Stimulated activated effector memory CD8-positive, alpha-beta T cell treated with anti-CD3 and anti-CD28 coated beads, Interleukin-12 subunit alpha, Interleukin-12 subunit beta, amount 100 ng/mL, for 72 hours (primary cell): Measurements from ENCODE around the gene SLC24A5.
A peak's percentile ranks its signal among the peaks of the same experiment; 100 is the strongest.

Experiments
- ATAC-seq: fragments of 150-1000 bp; cut with Tn5 transposase; 2 replicates; pipeline ENCODE4 v1.10.0; 2021
- DNase-seq, 2 donors: peaks; one replicate each; pipeline ENCODE4 v3.0.0; 2021 to 2022; ENCODE audit warnings: low spot score in 2 of 2
- H3K27ac Mint-ChIP-seq: one replicate; pipeline ENCODE4 v1.8.0; 2022; ENCODE audit warnings: mild to moderate bottlenecking, mixed read lengths
- H3K36me3 Mint-ChIP-seq: one replicate; pipeline ENCODE4 v1.8.0; 2022; ENCODE audit warnings: mild to moderate bottlenecking, mixed read lengths
- H3K4me1 Mint-ChIP-seq: one replicate; pipeline ENCODE4 v1.8.0; 2022; ENCODE audit warnings: mixed read lengths
- H3K4me3 Mint-ChIP-seq: one replicate; pipeline ENCODE4 v1.8.0; 2022; ENCODE audit warnings: mild to moderate bottlenecking, mixed read lengths
- H3K9me3 Mint-ChIP-seq: one replicate; pipeline ENCODE4 v1.8.0; 2022; ENCODE audit warnings: mixed read lengths

The SLC24A5 gene

DNA sequence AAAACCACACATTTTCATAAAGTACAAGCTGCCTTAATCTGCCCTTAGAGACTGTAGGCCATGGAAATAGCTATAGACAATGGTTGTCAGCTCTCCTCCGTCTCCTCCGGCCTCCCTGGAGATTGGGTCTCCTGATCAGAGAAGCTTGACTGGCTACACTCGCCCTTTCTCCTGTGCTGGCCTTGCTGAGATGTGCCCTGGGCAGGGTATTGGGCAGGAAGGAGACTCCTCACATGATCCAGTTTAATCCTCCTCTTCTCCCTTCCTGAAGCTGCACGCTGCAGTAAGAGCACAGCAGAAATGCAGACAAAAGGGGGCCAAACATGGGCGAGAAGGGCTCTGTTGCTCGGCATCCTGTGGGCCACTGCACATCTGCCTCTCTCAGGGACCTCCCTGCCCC, at the start of gene SLC24A5:
Gene SLC24A5, plus strand, starts transcription at position 246 of the 400 bp plus-strand sequence. Its CDS starts 55 bp downstream, at position 301.
- H3K9me3 Mint-ChIP-seq, result peaks cover 4% of the 10 kb centered on the region
- H3K36me3 Mint-ChIP-seq, result no peaks in the 10 kb centered on the region
- ATAC-seq, result no peak
- H3K27ac Mint-ChIP-seq, result no peak within 1 kb of the TSS
- no peaks in the 10 kb centered on the region for H3K4me1 Mint-ChIP-seq
- no peak for DNase-seq
- no peak within 1 kb of the TSS for H3K4me3 Mint-ChIP-seq

DNA sequence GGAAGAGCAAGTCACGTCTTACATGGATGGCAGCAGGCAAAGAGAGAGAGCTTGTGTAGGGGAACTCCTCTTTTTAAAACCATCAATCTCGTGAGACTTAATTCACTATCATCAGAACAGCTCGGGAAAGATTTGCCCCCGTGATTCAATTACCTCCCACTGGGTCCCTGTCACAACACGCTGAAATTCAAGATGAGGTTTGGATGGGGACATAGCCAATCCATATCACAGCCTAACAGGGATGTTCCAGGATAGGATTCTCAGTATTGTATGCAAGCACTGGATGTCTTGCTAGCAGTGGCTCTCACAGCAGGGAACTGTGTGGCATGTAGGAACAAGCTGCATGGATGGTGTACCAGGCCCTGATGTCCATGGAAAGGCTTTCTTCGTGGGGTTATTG, 47.8 kb upstream of the SLC24A5 start:
- DNase-seq (no peak), ATAC-seq (no peak)
- Mint-ChIP-seq H3K9me3 (peaks cover 3% of the 10 kb centered on the region), H3K36me3 (no peaks in the 10 kb centered on the region), H3K27ac (no peak overlapping the region), H3K4me3 (no peak overlapping the region), H3K4me1 (no peaks in the 10 kb centered on the region)

GRCh38 chr15:48073881-48074280, 46.9 kb upstream of the SLC24A5 start:
- DNase-seq, result no peak
- H3K4me3 Mint-ChIP-seq, result no peak overlapping the region
- no peak overlapping the region for H3K27ac Mint-ChIP-seq
- peaks cover 3% of the 10 kb centered on the region for H3K9me3 Mint-ChIP-seq
- H3K4me1 Mint-ChIP-seq, result no peaks in the 10 kb centered on the region
- peak; percentile 21 for ATAC-seq
- no peaks in the 10 kb centered on the region for H3K36me3 Mint-ChIP-seq

DNA sequence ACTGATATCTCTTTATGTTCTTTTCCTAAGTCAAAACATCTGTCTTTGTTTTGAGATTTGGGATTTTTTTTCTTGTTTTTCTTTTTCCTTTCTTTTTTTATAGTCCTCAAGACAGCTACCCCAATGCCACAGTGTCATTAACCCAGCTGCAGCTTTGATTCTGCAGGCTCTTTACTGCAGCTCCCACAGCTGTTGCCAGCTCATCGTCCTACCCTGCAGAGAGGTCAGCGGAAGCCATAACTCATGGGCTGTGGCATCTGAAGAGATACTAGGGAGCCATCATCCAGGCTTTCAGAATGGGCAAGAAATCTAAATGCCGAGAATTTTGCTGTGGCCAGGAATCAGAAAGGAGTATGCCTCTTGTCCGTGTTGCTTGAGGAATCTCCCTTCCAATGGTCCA, 44.3 kb upstream of the SLC24A5 start:
- H3K4me3 Mint-ChIP-seq, result no peak overlapping the region
- DNase-seq (no peak), ATAC-seq (no peak)
- H3K9me3 Mint-ChIP-seq, result peaks cover 3% of the 10 kb centered on the region
- no peaks in the 10 kb centered on the region for H3K4me1 Mint-ChIP-seq
- no peak overlapping the region for H3K27ac Mint-ChIP-seq
- H3K36me3 Mint-ChIP-seq, result no peaks in the 10 kb centered on the region

DNA sequence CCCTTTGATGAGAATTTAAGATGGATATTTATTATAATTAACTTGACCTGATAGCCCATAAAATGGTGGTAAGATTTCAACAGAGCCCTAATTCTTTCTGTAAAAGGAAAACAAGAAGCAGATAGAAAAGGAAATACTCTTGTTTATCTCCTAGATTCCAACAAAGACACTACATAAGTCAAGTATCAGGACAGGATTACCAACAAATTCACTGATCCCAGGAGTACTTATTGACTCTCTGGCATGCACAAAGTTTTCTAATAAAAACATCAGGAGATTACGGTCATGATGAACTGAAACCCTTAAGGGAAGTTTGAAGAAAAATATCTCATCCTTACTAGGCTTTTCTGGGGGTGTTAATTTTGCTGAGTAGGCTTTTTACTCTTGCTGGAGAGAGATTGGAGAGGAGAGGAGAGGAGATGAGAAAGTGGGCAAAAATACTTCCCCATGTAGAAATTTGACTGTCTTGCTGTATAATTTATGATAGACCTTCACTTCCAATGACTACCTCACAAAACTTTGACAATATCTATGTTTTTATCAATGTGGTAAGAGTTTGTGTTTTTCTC, 43.1 kb upstream of the SLC24A5 start:
- Mint-ChIP-seq H3K4me3 (no peak overlapping the region), H3K36me3 (no peaks in the 10 kb centered on the region), H3K4me1 (no peaks in the 10 kb centered on the region), H3K9me3 (peaks cover 3% of the 10 kb centered on the region), H3K27ac (no peak overlapping the region)
- no peak for DNase-seq
- ATAC-seq, result no peak

GRCh38 chr15:48084759-48085590, 35.8 kb upstream of the SLC24A5 start:
- Mint-ChIP-seq H3K4me3 (no peak overlapping the region), H3K36me3 (no peaks in the 10 kb centered on the region), H3K4me1 (no peaks in the 10 kb centered on the region), H3K9me3 (no peaks in the 10 kb centered on the region), H3K27ac (no peak overlapping the region)
- ATAC-seq, result no peak
- no peak for DNase-seq

- Mint-ChIP-seq H3K36me3 (no peaks in the 10 kb centered on the region), H3K27ac (no peak overlapping the region), H3K4me1 (no peaks in the 10 kb centered on the region), H3K9me3 (no peaks in the 10 kb centered on the region), H3K4me3 (no peak overlapping the region)
- DNase-seq (no peak), ATAC-seq (no peak)
Measured at GRCh38 chr15:48085591-48085930, 35.2 kb upstream of the SLC24A5 start.

- H3K4me3 Mint-ChIP-seq, result no peak overlapping the region
- no peak for ATAC-seq
- no peak for DNase-seq
Measured at GRCh38 chr15:48086133-48086532, 34.7 kb upstream of the SLC24A5 start.

GRCh38 chr15:48086576-48086975, 34.2 kb upstream of the SLC24A5 start:
- ATAC-seq (no peak), DNase-seq (no peak)
- Mint-ChIP-seq H3K36me3 (no peaks in the 10 kb centered on the region), H3K4me3 (no peak overlapping the region), H3K4me1 (no peaks in the 10 kb centered on the region), H3K9me3 (no peaks in the 10 kb centered on the region), H3K27ac (no peak overlapping the region)

More at GRCh38 chr15:48086133-48086532, 34.7 kb upstream of the SLC24A5 start:
- Mint-ChIP-seq H3K36me3 (no peaks in the 10 kb centered on the region), H3K4me1 (no peaks in the 10 kb centered on the region), H3K27ac (no peak overlapping the region), H3K9me3 (no peaks in the 10 kb centered on the region)

GRCh38 chr15:48087844-48088243, 32.9 kb upstream of the SLC24A5 start:
- no peaks in the 10 kb centered on the region for H3K4me1 Mint-ChIP-seq
- no peak overlapping the region for H3K27ac Mint-ChIP-seq
- H3K9me3 Mint-ChIP-seq, result no peaks in the 10 kb centered on the region
- H3K36me3 Mint-ChIP-seq, result no peaks in the 10 kb centered on the region
- no peak for ATAC-seq
- DNase-seq, result no peak
- no peak overlapping the region for H3K4me3 Mint-ChIP-seq

DNA sequence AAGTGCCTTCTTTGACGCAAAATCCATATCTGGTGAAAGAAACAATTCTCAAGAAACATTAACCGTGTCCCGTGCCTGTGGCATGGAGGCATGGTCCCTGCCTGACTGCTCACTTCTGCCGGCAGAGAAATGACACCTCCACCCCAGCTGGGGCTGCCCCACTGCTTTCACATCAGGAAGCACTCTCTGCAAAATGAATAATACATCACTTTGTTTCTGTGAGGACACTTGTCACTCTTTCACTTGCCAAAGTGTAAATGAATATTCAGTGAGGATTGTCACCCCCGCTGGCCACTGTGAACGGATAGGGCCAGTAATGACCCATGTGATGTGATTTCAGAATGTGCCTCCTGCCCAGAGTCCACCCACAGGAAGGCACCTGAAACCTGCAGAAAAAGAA, 31.1 kb upstream of the SLC24A5 start:
- Mint-ChIP-seq H3K9me3 (no peaks in the 10 kb centered on the region), H3K4me1 (no peaks in the 10 kb centered on the region), H3K27ac (no peak overlapping the region), H3K4me3 (no peak overlapping the region), H3K36me3 (no peaks in the 10 kb centered on the region)
- ATAC-seq (no peak), DNase-seq (no peak)

- H3K36me3 Mint-ChIP-seq, result no peaks in the 10 kb centered on the region
- ATAC-seq (no peak), DNase-seq (no peak)
- no peaks in the 10 kb centered on the region for H3K4me1 Mint-ChIP-seq
- H3K27ac Mint-ChIP-seq, result no peak overlapping the region
- H3K4me3 Mint-ChIP-seq, result no peak overlapping the region
- H3K9me3 Mint-ChIP-seq, result no peaks in the 10 kb centered on the region
Measured at GRCh38 chr15:48090115-48090514, 30.7 kb upstream of the SLC24A5 start.

DNA sequence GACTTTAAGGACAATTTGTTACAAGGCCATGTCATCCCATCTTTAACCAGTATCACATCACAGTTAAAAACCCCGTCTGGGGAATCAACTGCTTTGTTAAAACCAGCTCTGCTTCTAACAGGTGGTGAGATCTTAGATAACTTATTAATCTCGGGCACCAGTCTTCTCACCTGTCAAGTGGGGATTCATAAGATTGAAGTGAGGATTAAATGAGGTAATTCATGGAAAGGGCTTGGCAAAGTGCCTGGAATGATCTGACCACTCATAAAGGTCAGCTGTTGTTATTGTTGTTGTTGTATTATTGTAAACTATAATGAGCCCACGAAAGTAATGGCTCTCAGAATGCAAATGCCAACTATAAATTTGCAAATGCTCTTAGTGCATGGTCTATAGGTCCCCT, 30.1 kb upstream of the SLC24A5 start:
- ATAC-seq, result no peak
- no peaks in the 10 kb centered on the region for H3K9me3 Mint-ChIP-seq
- no peaks in the 10 kb centered on the region for H3K36me3 Mint-ChIP-seq
- H3K4me3 Mint-ChIP-seq, result no peak overlapping the region
- no peak for DNase-seq
- H3K27ac Mint-ChIP-seq, result no peak overlapping the region
- no peaks in the 10 kb centered on the region for H3K4me1 Mint-ChIP-seq

DNA sequence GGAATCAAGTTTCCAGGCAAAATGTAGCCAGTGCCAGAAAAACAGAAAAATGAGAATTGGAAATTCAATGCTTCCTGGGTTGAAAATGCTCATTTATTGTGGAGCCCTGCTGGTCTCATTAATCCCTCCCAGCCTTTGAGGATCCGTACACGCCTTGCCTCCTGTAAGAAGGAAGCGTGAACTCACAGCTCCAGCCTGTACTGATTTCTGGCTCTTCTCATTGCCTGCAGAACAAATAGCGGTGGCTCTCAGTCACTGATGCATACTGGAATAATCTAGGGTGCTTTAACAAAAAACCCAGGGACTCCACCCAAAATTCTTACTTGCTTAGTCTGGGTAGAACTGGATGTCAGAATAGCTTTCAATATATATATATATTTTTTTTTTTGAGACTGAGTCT, 29.3 kb upstream of the SLC24A5 start:
- Mint-ChIP-seq H3K27ac (no peak overlapping the region), H3K36me3 (no peaks in the 10 kb centered on the region), H3K9me3 (no peaks in the 10 kb centered on the region), H3K4me3 (no peak overlapping the region), H3K4me1 (no peaks in the 10 kb centered on the region)
- no peak for DNase-seq
- ATAC-seq, result no peak

- no peaks in the 10 kb centered on the region for H3K4me1 Mint-ChIP-seq
- ATAC-seq, result peak; percentile 26
- DNase-seq, result no peak
- H3K9me3 Mint-ChIP-seq, result no peaks in the 10 kb centered on the region
- no peak overlapping the region for H3K27ac Mint-ChIP-seq
- H3K4me3 Mint-ChIP-seq, result no peak overlapping the region
- H3K36me3 Mint-ChIP-seq, result no peaks in the 10 kb centered on the region
Measured at GRCh38 chr15:48096355-48096786, 24.4 kb upstream of the SLC24A5 start.

DNA sequence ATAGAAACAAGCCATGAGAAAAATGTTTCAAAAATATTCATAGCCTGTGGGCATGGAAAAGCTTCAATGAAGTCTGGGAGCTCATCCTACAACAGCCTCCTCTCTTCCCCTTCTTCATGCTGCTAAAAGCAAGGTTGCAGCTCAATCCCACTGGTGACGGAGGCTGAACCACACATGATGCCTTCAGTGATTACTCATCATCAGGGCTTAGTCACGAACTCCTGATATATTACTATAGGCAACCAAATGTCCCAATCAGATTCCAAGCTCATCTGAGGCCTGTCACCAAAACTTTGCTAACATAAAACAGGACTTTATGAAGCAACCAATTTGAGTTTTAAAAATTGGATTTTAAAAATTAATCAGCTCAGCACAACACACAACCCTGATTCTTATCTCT, 24.0 kb upstream of the SLC24A5 start:
- Mint-ChIP-seq H3K27ac (no peak overlapping the region), H3K4me3 (no peak overlapping the region), H3K4me1 (no peaks in the 10 kb centered on the region), H3K9me3 (no peaks in the 10 kb centered on the region), H3K36me3 (no peaks in the 10 kb centered on the region)
- DNase-seq (no peak), ATAC-seq (no peak)
